Upper lobe of right lung (tissue), 1 donor: Measurements from ENCODE around the gene MRTFA. TPM values are rescaled to one million over a fixed set of nuclear protein-coding genes. Genes with fewer than 3 reads are reported as not detected.

Experiments
- ATAC-seq: fragments of 200-7000 bp; cut with Tn5 transposase; one replicate; pipeline ENCODE4 v1.9.1; 2020; ENCODE audit warnings: mild to moderate bottlenecking, moderate library complexity
- DNase-seq: peaks from one replicate; pipeline ENCODE4 v3.0.0-alpha.2; 2020
- H3K27ac ChIP-seq: fragments of 200-600 bp; one replicate; pipeline ENCODE4 v1.8.0; 2022
- H3K27me3 ChIP-seq: fragments of 200-600 bp; one replicate; pipeline ENCODE4 v1.8.0; 2022; ENCODE audit warnings: mild to moderate bottlenecking
- H3K36me3 ChIP-seq: fragments of 200-600 bp; one replicate; pipeline ENCODE4 v1.8.0; 2022
- H3K4me1 ChIP-seq: fragments of 200-600 bp; one replicate; pipeline ENCODE4 v1.8.0; 2022
- H3K4me3 ChIP-seq: fragments of 200-600 bp; one replicate; pipeline ENCODE4 v1.8.0; 2022; ENCODE audit warnings: mild to moderate bottlenecking
- H3K9me3 ChIP-seq: fragments of 200-600 bp; one replicate; pipeline ENCODE4 v1.8.0; 2022
- CTCF ChIP-seq: fragments of 200-600 bp; IDR thresholded peaks from one replicate; pipeline ENCODE4 v1.8.0; 2022; ENCODE audit warnings: antibody characterized with exemption
- intact Hi-C: fragments of 100-400 bp; cut with DNase I; formaldehyde crosslinking; loops from one replicate; pipeline ENCODE4 v1.11.0; 2022
- total RNA-seq: library from RNA; stranded (reverse); fragmentation: NEBNext Ultra II Directional; extraction: Animal tissue kit (Norgen Biotek cat#: 25700); gene quantifications from one replicate; pipeline ENCODE4 v1.2.1, GENCODE V29; 2021
- donor health status: DM: no; HTN: yes; CAD: no; lungs with severe emphysema.

The MRTFA gene
- total RNA-seq, 1 donor from 2014 or later = 60.4 TPM

- DNase-seq = no peak
- no peak for ATAC-seq
- H3K36me3 ChIP-seq = peaks cover 10% of the 10 kb centered on the region
- no peak overlapping the region for H3K27ac ChIP-seq
- H3K9me3 ChIP-seq = no peaks in the 10 kb centered on the region
- TF ChIP-seq CTCF = no peak
- intact Hi-C loops = no loop called here
- H3K27me3 ChIP-seq = no peaks in the 10 kb centered on the region
- no peak overlapping the region for H3K4me3 ChIP-seq
- no peaks in the 10 kb centered on the region for H3K4me1 ChIP-seq
These were observed 83.4 kb downstream of the MRTFA start for GRCh38 chr22:40553014-40553554.

GRCh38 chr22:40552070-40552469 lies 84.4 kb downstream of the MRTFA start:
- intact Hi-C loops = no loop called here

DNA sequence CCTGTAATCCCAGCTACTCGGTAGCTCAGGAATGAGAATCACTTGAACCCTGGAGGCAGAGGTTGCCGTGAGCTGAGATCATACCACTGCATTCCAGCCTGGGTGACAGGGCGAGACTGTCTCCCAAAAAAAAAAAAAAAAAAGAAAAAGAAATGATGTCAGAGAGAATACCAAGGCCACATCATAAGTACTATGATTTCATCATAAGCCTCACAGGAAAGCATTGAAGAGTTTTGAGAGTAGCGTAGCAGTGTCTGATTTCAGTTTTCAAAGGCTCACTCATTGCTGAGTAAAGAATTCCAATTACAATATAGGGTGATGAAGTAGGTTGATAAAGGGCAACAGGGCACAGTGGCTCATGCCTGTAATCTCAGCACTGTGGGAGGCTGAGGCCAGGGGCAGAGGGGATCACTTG lies 88.8 kb downstream of the MRTFA start:
- Histone ChIP-seq H3K4me1 (peaks cover 6% of the 10 kb centered on the region), H3K36me3 (peaks cover 19% of the 10 kb centered on the region), H3K9me3 (no peaks in the 10 kb centered on the region), H3K4me3 (no peak overlapping the region), H3K27ac (no peak overlapping the region), H3K27me3 (no peaks in the 10 kb centered on the region)
- no peak for DNase-seq
- intact Hi-C loops = no loop called here
- TF ChIP-seq CTCF = no peak
- no peak for ATAC-seq

More at GRCh38 chr22:40552070-40552469, 84.4 kb downstream of the MRTFA start:
- no peaks in the 10 kb centered on the region for H3K27me3 ChIP-seq
- H3K36me3 ChIP-seq = peaks cover 10% of the 10 kb centered on the region
- DNase-seq (no peak), ATAC-seq (no peak)
- no peaks in the 10 kb centered on the region for H3K9me3 ChIP-seq
- no peak for TF ChIP-seq CTCF
- H3K4me3 ChIP-seq = no peak overlapping the region
- no peak overlapping the region for H3K27ac ChIP-seq
- H3K4me1 ChIP-seq = no peaks in the 10 kb centered on the region

- H3K4me1 ChIP-seq = peaks cover 6% of the 10 kb centered on the region
- no peaks in the 10 kb centered on the region for H3K27me3 ChIP-seq
- H3K9me3 ChIP-seq = no peaks in the 10 kb centered on the region
These were observed 91.8 kb downstream of the MRTFA start for GRCh38 chr22:40544758-40545157.

GRCh38 chr22:40542821-40543540 lies 93.5 kb downstream of the MRTFA start:
- DNase-seq (no peak), ATAC-seq (no peak)
- no peak for TF ChIP-seq CTCF
- intact Hi-C loops = no loop called here
- H3K27me3 ChIP-seq = no peaks in the 10 kb centered on the region
- H3K9me3 ChIP-seq = no peaks in the 10 kb centered on the region
- peaks cover 6% of the 10 kb centered on the region for H3K4me1 ChIP-seq
- H3K36me3 ChIP-seq = peaks cover 9% of the 10 kb centered on the region
- H3K27ac ChIP-seq = no peak overlapping the region
- H3K4me3 ChIP-seq = no peak overlapping the region

More at GRCh38 chr22:40544758-40545157, 91.8 kb downstream of the MRTFA start:
- intact Hi-C loops = no loop called here
- no peak overlapping the region for H3K4me3 ChIP-seq
- H3K27ac ChIP-seq = no peak overlapping the region
- TF ChIP-seq CTCF = no peak
- DNase-seq (no peak), ATAC-seq (no peak)
- peaks cover 19% of the 10 kb centered on the region for H3K36me3 ChIP-seq
